Measurements from ENCODE around the gene POPDC2. TPM values are rescaled to one million over a fixed set of nuclear protein-coding genes. Genes with fewer than 3 reads are reported as not detected.

The POPDC2 gene
- total RNA-seq, 2 donors from 2014 or later, result 679 to 853 TPM

- Histone ChIP-seq H3K36me3 (peaks cover 61% of the 10 kb centered on the region), H3K9me3 (no peaks in the 10 kb centered on the region), H3K27ac (peak overlapping the region; percentile 81 to 93), H3K4me1 (peaks cover 0 to 80% of the 10 kb centered on the region in 2 donors), H3K4me3 (peak overlapping the region in 1 of 2 donors; percentile 25), H3K27me3 (no peaks in the 10 kb centered on the region)
- DNase-seq (ENCODE audit: low spot score), result no peak
- no peak for TF ChIP-seq CTCF (IDR thresholded peaks at IDR 0.05)
Measured at GRCh38 chr3:119647843-119648575, 12.4 kb downstream of the POPDC2 start.

GRCh38 chr3:119647171-119647570, 13.2 kb downstream of the POPDC2 start:
- no peak overlapping the region for H3K4me3 ChIP-seq
- no peak for DNase-seq (ENCODE audit: low spot score)
- H3K27me3 ChIP-seq, result no peaks in the 10 kb centered on the region
- H3K36me3 ChIP-seq, result peaks cover 62% of the 10 kb centered on the region
- peaks cover 0 to 77% of the 10 kb centered on the region in 2 donors for H3K4me1 ChIP-seq
- peak overlapping the region; percentile 81 to 93 for H3K27ac ChIP-seq
- no peaks in the 10 kb centered on the region for H3K9me3 ChIP-seq
- TF ChIP-seq CTCF (IDR thresholded peaks at IDR 0.05), result no peak

GRCh38 chr3:119645813-119646212, 14.6 kb downstream of the POPDC2 start:
- Histone ChIP-seq H3K27ac (peak overlapping the region; percentile 81 to 93), H3K9me3 (no peaks in the 10 kb centered on the region), H3K27me3 (no peaks in the 10 kb centered on the region), H3K36me3 (peaks cover 74% of the 10 kb centered on the region), H3K4me3 (no peak overlapping the region), H3K4me1 (peaks cover 0 to 65% of the 10 kb centered on the region in 2 donors)
- TF ChIP-seq CTCF (IDR thresholded peaks at IDR 0.05), result no peak
- no peak for DNase-seq (ENCODE audit: low spot score)

- H3K9me3 ChIP-seq, result no peaks in the 10 kb centered on the region
- peaks cover 0 to 59% of the 10 kb centered on the region in 2 donors for H3K4me1 ChIP-seq
- H3K36me3 ChIP-seq, result peaks cover 79% of the 10 kb centered on the region
- no peak overlapping the region for H3K4me3 ChIP-seq
- TF ChIP-seq CTCF (IDR thresholded peaks at IDR 0.05), result no peak
- DNase-seq (ENCODE audit: low spot score), result no peak
- H3K27me3 ChIP-seq, result no peaks in the 10 kb centered on the region
- H3K27ac ChIP-seq, result peak overlapping the region; percentile 81 to 93
Measured at GRCh38 chr3:119644481-119644880, 15.9 kb downstream of the POPDC2 start.

GRCh38 chr3:119643528-119643927, 16.9 kb downstream of the POPDC2 start:
- Histone ChIP-seq H3K9me3 (no peaks in the 10 kb centered on the region), H3K27me3 (no peaks in the 10 kb centered on the region), H3K4me1 (peaks cover 0 to 59% of the 10 kb centered on the region in 2 donors), H3K4me3 (no peak overlapping the region), H3K36me3 (peaks cover 73% of the 10 kb centered on the region), H3K27ac (peak overlapping the region; percentile 81 to 93)
- DNase-seq (ENCODE audit: low spot score), result no peak
- TF ChIP-seq CTCF (IDR thresholded peaks at IDR 0.05), result no peak

Data from right atrium auricular region (tissue), 2 donors.